NT2/D1 (cell line): ENCODE results near the gene SPPL2B.

Experiments
- SUZ12 ChIP-seq: IDR thresholded peaks from 2 replicates; pipeline ENCODE4 v1.6.1; 2011; ENCODE audit not compliant: insufficient read length, insufficient read depth; ENCODE audit errors: extremely low read depth
- YY1 ChIP-seq: IDR thresholded peaks from 2 replicates; pipeline ENCODE4 v1.6.1; 2011; ENCODE audit not compliant: insufficient read length, insufficient read depth

DNA sequence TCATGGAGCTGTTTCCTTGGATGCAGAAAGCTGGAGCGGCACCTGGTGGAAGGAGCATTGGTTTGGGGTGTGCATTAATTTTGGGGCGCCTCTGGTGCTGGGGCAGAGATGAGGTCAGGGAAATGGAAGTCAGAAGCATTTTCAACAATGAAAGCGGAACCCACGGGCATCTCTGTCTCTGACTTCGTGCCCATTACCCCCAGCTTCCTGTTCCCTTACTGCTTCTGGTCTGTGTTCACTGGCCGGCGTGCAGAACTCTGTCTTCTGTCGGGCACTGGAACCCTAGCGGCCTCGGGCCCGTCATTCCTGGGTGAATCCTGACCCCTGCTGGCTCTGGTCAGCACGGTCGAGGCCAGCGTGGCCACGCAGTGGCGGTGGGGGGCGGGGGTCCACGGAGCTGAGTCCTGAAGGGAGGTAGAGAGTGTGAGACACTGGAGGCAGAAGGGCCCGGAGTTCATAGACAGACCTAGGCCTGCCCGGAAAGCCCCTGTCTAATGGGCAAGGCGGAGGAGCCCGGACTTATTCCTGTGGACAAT is 12.6 kb upstream of the SPPL2B start:
- TF ChIP-seq SUZ12, result no peak
- TF ChIP-seq YY1, result no peak
